ENCODE measurements around the gene ALAD. TPM values are rescaled to one million over a fixed set of nuclear protein-coding genes. Genes with fewer than 3 reads are reported as not detected.
"Not testable (repeated sequence)": the region's sequence is repeated elsewhere in the genome, so short reads cannot be mapped to it uniquely, and the experiment has no call there.

ALAD gene
- total RNA-seq = 83.6 TPM

DNA sequence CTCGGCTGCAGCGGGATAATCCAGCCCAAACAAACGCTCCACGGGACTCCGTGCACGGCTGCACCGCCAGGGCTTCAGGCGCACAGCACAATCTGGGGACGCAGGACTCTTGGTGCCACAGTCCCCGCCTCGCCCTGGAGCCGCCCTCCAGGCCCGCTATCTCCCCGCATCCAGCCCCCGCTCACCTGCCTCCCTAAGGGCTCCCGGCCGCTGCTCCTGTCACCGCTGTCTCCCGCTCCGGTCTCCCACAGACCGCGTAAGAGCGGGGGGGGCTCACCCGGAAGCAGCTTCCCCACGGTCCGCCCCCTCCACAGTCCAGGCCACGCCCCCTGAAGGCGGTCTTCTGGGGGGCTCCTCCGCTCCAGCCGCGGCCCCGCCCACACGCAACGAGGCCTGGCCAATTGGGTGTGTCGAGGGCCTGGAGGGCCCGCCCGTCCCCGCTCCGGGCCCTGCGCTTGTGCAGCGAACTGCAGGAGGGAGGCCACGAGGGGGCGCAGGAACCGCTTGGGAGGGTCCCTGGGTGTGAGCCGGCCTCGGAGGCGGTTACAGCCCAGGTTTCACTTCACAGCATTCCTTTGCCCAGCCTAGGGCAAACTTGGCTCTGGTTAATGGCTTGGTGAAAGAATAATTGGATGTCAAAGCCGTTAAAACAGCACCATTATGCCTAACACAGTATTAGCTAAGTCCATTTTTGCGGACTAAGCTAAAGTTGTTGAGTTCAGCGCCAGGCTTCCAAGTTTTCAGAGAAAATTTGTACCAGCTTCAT is at the start of gene ALAD:
Gene ALAD, minus strand, starts transcription at position 258 of the 766 bp plus-strand sequence. CDS start 7,725 bp downstream, outside the sequence.
- intact Hi-C loops (cut with DNase I) = no loop called here
- DNase-seq (ENCODE audit: low spot score) (peak; percentile 100), ATAC-seq (peak; percentile 100)

DNA sequence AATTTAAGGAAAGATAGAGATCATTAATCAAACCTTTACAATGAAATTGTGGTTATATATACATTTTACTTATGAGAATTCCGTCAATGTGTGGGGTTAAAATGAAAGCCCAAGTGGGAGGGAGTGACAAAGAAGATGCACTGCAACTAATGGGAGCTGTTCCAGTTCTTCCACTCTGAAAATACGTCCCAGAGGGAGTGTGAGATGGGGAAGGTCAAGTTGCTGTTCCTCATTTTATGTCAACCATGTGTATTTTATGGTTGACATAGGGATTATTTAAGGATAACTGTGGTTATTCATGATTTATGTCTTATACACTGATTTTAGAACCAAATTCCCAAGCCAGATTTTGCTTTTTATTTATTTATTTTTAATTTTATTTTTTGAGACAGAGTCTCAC is 48.3 kb upstream of the ALAD start:
- DNase-seq (ENCODE audit: low spot score) = no peak
- ATAC-seq = no peak
- intact Hi-C loops (cut with DNase I) = loop anchor here (10.0 kb wide), 1 partner anchor 205 kb away; no protein-coding TSS in a partner anchor

DNA sequence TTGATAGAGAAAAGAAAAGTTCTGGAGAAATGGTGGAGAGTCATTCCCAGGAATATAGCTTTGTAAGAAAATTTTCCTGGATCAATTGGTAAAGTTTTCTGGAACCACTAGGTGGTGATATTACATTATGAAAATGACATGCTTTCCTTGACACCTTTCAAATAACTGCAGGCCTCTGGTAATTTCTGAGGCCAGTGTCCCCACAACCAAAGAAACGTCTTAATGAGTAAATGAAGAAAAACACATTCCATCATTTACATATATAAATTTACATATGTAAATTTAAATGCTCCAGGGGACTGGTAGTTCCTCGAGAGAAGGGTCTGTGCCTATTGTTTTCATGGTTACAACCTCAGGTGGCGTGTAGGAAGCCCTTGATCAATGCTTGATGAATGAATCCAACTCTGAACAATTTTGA is 45.2 kb upstream of the ALAD start:
- ATAC-seq (peak; percentile 56), DNase-seq (ENCODE audit: low spot score) (no peak)
- intact Hi-C loops (cut with DNase I) = loop anchor here (10.0 kb wide), 1 partner anchor 208 kb away; no protein-coding TSS in a partner anchor

DNA sequence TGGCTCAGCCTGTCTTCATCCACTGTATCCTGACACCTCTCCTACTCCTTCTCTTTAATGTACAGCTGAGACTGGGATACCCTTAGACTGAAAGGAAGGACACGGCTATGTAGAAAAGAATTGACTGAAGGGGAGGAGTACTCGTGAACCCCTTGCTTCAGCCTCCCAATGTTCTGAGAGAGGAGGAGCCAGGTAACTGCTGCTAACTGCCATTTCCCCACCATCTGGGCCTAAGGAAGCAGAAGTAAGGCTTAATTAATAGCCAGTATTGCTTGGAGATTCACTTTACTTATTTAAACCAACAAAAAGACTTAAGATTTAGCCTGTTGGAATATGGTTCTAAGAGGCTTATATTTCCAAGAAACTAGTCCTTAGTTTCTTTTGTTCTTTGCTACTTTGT is 43.7 kb upstream of the ALAD start:
- ATAC-seq (no peak), DNase-seq (ENCODE audit: low spot score) (no peak)
- intact Hi-C loops (cut with DNase I) = loop anchor here (10.0 kb wide), 1 partner anchor 210 kb away; no protein-coding TSS in a partner anchor

DNA sequence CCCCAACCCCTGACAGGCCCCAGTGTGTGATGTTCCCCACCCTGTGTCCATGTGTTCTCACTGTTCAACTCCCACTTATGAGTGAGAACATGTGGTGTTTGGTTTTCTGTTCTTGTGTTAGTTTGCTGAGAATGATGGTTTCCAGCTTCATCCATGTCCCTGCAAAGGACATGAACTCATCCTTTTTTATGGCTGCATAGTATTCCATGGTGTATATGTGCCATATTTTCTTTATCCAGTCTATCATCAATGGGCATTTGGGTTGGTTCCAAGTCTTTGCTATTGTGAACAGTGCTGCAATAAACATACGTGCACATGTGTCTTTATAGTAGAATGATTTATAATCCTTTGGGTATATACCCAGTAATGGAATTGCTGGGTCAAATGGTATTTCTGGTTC is 36.6 kb upstream of the ALAD start:
- DNase-seq (ENCODE audit: low spot score); intact Hi-C loops (cut with DNase I); ATAC-seq: not testable (repeated sequence)

DNA sequence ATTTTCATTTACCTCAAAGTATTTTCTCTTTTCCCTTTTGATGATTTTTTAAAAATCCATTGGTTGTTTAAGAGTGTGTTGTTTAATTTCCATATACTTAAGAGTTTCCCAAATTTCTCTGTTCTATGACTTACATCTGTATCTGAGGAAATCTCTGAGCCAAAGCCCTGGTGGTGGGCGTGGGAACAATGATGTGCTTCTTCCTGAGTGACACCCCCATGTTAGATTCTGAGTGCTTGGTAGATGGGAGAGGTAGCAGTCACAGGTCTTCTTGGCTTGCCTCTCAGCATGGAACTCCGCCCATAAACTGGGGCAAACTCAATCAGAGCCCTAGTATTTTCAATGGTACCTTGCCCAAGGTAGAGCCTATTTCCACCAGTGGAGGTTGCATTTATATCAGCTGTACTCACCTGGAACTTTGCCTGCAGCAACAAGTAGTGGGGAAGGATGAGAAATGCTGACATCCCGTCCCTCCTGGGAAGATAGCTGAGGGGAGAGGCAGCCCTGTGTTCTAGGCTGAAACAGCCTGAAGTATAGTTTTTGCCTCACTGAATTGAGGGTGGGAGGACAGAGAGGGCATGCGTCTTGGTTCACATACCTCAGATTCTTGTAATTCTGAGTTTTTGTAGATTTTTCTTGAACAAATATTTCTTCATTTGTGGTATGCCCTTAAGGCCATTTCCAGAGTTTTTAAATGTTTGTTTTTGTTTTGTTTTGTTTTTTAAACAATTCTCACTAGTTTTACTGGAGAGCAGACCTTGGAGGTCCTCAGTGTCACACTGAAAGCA is 35.8 kb upstream of the ALAD start:
- intact Hi-C loops (cut with DNase I) = no loop called here

DNA sequence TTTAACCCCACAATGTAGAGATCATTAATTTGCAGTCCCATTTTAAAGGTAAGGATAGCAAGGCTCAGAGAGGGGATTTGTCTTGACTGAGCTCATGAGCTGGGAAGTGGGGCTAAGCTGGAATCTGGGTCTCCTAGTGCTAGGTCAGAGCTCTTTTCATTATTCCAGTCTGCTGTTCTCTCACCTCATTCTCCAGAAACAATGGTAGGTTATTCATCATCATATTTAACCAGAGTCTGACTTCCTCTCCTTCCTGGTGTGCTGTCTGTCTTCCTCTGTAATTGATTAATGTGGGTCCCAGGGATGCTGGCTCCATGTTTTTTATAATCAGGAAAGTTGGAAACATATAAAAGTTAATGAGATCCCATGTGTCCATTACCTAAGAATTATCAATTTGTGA is 30.1 kb upstream of the ALAD start:
- DNase-seq (ENCODE audit: low spot score) (no peak), ATAC-seq (no peak)
- intact Hi-C loops (cut with DNase I) = no loop called here

More for the DNA sequence above, 35.8 kb upstream of the ALAD start:
- DNase-seq (ENCODE audit: low spot score) (no peak), ATAC-seq (no peak)

DNA sequence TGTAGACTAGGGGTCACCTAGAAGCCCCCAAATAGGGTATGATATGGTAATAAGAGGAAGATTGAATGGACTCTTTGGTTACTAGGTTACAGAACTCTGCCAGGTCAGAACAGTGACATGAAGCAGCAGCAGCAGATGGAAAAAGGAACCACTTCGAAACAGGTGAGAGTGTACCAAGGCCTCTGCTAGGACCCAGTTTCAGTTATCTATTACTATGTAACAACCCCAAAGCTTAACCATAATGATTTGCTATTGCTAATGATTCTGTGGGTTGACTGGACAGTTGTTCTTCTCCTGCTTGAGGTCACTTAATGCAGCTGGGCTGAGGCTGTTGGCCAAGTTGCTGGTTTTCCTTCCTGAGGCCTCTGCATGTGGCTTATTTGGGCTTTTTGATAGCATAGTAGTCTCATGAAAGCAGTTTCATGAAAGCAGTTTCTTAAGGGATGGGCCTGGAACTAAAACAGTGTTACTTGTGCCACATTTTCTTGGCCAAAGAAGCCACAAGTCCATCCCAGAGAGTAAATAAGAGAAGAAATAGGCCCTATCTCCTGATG is 27.1 kb upstream of the ALAD start:
- intact Hi-C loops (cut with DNase I) = no loop called here
- DNase-seq (ENCODE audit: low spot score) (no peak), ATAC-seq (peak; percentile 34)

DNA sequence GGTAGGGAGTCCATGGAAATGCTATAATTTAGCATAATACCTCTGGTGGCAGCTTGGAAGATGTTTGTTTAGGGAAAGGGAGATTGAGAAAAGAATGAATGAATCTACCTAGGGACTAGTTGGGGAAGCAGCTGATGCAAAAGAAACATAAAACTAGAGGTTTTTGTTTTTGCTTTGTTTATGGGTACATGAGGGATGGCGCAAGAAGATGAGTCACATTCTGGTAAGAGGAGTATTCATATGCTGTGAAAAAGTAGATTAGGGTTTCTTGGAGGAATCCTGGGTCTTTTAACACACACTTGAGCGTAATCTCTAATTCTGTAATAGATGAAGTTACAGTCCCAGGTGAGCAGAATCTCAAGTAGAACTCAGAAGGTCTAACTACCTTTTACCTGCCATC is 26.5 kb upstream of the ALAD start:
- intact Hi-C loops (cut with DNase I) = no loop called here
- no peak for DNase-seq (ENCODE audit: low spot score)
- ATAC-seq = no peak

DNA sequence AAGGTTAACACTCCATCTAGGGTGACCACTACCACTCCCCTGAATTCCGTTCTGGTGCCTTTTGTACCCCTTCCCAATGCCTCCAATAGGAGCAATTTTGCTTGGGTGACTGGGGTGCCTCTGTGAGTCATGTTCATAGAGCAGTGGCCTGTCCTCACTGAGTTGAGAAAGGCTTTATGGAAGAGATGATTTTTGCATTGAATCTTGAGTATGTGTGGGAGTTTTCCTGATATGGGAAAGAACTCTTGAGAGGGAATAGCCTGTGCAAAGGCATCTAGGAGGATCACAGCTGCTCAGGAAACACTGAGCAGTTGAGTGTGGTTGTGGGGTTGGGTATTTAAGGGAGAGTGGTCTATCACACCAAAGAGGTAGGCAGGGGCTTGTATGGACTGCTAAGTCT is 25.6 kb upstream of the ALAD start:
- DNase-seq (ENCODE audit: low spot score) (no peak), ATAC-seq (no peak)
- intact Hi-C loops (cut with DNase I) = no loop called here

DNA sequence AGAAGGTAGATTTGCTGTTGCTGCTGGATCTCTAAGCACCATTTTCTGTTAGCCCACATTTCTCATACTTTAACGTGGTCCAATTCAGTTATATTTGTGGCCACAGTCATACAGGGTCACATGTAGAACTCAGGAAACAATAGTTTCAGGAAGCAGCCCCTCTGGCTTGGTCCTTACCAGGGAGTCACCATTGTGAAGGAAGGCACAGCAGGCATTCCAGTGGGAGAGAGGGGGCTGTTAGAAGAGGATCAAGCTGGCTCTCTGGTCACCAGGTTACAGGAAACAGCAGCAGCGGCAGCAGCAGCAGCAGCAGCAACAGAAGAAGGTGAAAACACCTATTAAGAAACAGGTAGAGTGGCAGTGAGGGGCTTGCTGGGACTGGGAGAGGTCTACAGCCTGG is 24.0 kb upstream of the ALAD start:
- intact Hi-C loops (cut with DNase I) = no loop called here
- DNase-seq (ENCODE audit: low spot score) (no peak), ATAC-seq (no peak)

DNA sequence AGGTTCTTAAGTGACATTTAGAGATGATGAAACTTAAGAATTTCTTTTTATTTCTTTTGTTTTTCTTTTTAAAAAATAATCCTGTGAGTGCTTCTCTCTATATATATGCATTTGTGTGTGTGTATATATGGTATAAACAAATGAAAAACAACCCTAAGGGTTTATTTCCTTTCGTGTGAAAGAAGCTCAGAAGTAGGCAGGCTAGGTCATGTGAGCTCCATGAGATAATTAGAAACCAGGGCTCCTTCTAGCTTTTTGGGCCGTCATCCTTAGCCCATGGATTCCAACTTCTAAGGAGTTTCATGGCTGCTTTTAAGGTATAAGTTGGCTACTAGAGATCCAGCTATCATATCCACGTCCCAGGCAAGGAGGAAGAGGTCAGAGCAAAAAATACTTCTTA is 20.6 kb upstream of the ALAD start:
- DNase-seq (ENCODE audit: low spot score) (no peak), ATAC-seq (no peak)
- intact Hi-C loops (cut with DNase I) = no loop called here

DNA sequence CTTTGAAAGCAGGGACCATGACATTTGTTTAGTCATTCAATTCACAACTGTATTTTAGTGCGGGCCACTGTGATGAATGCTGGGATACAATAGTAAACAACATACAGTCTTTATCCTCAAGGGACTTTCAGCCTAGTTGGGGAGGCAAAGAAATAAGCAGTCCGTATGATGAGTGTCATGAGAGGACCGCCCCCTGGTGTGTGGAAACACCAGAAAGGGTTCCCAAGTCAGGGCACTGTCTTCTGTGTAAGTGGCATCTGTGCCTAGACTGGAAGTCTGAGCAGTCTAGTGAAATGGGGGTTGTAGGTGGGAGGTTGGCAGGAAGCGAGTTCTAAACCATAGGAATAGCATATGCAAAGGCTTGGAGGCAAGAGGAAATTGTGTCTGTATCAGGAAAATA is 16.3 kb upstream of the ALAD start:
- DNase-seq (ENCODE audit: low spot score) (no peak), ATAC-seq (no peak)
- intact Hi-C loops (cut with DNase I) = no loop called here

DNA sequence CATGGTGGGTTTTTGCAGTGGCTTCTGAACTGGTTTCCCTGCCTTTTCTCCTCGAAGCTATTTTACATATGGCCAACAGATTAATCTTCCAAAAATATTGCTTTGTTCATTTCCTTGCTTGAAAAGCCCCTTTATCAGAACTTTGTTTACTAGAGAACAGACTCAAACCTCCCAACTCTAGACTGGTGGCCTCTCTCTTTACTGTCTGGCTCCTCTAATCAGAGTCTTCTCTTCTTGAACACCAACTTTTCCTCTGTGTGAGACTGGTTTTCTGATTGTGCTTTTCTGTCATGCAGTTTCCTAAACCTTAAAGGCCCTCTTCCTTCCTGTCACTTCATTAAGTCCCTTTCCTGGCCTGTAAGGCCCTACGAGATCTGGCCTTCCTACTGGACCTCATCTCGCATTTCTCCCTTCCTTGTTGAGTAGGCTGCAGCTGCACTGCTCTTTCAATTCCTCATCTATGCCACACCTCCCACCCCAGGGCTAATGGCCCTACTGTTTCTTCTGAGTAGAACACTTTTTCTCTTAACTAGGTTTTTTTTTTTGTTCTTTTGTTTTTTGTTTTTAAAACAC is 15.2 kb upstream of the ALAD start:
- DNase-seq (ENCODE audit: low spot score) = no peak
- intact Hi-C loops (cut with DNase I) = no loop called here
- peak; percentile 65 for ATAC-seq

DNA sequence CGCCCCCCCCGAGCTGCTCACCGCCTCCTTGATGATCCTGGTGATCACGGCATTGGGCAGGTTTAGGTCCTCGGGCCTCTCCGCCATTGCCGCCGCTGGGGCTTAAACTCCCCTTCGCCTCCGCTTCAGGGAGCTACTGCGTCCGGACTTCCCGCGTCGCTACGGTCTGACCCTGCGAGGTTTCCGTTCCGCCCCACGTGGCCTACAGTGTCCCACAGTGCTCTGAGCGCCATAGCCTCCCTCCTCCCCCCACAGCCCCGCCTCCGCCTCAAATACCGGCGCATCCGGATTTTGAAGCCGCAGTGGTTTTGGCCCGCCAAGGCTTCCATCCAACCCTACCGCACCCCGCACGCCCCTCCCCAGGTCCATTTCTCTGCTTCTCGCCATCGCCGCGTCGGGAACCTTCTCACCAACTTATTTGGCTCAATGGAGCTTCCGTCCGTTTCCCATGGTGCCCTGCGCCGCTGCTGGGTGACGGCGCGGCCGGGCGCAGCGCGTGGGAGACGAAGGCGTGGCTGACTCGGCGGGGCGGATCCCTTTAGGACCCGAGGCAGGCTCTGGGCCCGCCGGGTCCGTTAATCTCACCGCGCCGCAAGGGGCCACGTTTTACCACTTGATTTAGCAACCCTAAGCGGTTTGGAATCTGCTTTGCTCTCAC is 9.3 kb upstream of the ALAD start, which contains the start of the genes C9orf43 and POLE3:
Gene C9orf43, plus strand, starts transcription at position 541 of the 658 bp plus-strand sequence. CDS start 2,747 bp downstream, outside the sequence.
Gene POLE3, minus strand, starts transcription at position 469 of the 658 bp plus-strand sequence. Its CDS starts 382 bp downstream, at position 87.
- intact Hi-C loops (cut with DNase I) = no loop called here
- DNase-seq (ENCODE audit: low spot score) = peak; percentile 96
- peak; percentile 99 for ATAC-seq

DNA sequence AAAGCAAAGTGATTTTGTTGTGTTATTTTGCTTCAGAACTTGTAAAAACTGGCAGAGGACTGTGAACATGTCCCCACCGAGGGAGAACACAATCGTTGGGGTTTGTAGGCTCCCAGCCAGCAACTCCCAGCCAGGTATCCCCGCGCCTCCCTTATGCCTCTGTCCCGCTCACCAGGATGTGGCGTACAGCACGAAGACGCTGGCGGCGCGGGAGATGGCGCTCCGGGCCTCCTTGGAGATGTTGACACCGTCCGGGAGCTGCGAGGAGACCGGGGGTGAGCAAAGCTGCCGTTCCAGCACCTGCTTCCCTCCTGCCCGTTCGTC is 8.8 kb upstream of the ALAD start:
- intact Hi-C loops (cut with DNase I) = no loop called here
- no peak for ATAC-seq
- no peak for DNase-seq (ENCODE audit: low spot score)

DNA sequence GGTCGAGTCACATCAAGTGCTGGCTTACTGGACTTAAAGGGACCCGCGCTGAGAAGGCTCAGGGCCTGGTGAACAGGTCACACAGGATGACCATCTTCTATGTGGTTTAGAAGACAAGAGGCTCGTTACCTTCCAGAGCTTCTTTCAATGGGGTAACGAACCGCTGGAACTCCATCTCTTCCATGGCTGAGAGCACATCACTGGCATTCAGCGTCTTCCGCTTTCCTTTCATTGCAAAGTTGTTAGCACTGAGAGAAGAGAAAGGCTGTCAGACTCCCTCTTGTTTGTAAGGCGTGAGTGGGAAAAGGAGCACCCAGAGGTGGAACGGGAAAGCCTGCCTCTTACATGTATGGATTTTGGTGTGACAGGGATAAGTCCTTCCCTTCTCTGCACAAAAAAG is 8.4 kb upstream of the ALAD start:
- no peak for ATAC-seq
- intact Hi-C loops (cut with DNase I) = no loop called here
- DNase-seq (ENCODE audit: low spot score) = no peak

DNA sequence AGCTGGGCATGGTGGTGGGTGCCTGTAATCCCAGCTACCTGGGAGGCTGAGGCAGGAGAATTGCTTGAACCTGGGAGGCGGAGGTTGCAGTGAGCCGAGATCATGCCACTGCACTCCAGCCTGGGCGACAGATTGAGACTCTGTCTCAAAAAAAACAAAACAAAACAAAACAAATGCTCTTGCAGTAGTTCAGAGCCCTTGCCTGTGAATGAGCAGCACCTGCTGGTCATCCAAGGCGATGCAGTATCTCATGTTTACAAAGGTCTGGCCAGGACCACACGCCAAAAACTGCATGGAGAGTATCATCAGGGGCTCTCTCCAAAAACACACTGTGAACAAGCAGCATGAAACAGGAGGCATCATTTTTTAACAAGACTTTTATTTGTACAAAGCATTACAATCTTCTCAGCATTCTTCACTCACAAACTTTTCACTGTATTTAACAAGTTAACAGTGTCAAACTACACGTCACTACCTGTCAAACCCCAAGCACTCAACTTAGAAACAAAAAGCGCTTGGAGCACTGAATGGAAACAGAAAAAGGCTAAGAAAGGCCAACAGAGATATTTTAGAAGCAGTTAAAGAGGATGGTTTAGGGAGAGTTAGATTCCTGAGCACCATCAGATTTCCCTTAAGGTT is 5.9 kb upstream of the ALAD start:
- ATAC-seq; DNase-seq (ENCODE audit: low spot score); intact Hi-C loops (cut with DNase I): not testable (repeated sequence)

All from sciatic nerve (tissue), 2 donors.